Psoas muscle (tissue), 8 donors: ENCODE measurements around the gene TBC1D14. TPM values are rescaled to one million over a fixed set of nuclear protein-coding genes. Genes with fewer than 3 reads are reported as not detected.

Experiments
- ATAC-seq, 4 donors: fragments of 200-7000 bp; cut with Tn5 transposase; one replicate each; pipeline ENCODE4 v1.9.1; 2020; ENCODE audit warnings: moderate library complexity in 3 of 4, mild to moderate bottlenecking in 2 of 4
- DNase-seq, 2 donors: peaks; one replicate each; pipeline ENCODE4 v3.0.0-alpha.2; 2020
- H3K27ac ChIP-seq: fragments of 200-600 bp; one replicate; pipeline ENCODE4 v1.8.0; 2022
- H3K27me3 ChIP-seq, 3 donors: fragments of 200-600 bp in 1 of 3; one replicate each; pipeline versions ENCODE4 v1.6.1 to v1.8.0; 2013 to 2022; ENCODE audit warnings: low read length in 2 of 3, mild to moderate bottlenecking in 2 of 3, moderate library complexity in 1 of 3; ENCODE audit not compliant: insufficient read depth in 3 of 3
- H3K36me3 ChIP-seq, 2 donors: fragments of 200-600 bp in 1 of 2; one replicate each; pipeline versions ENCODE4 v1.6.1 to v1.8.0; 2013 to 2022; ENCODE audit warnings: low read depth in 1 of 2, mild to moderate bottlenecking in 1 of 2, moderate library complexity in 1 of 2; ENCODE audit not compliant: insufficient read depth in 1 of 2
- H3K4me1 ChIP-seq: fragments of 200-600 bp; one replicate; pipeline ENCODE4 v1.8.0; 2022
- H3K4me3 ChIP-seq: fragments of 200-600 bp; one replicate; pipeline ENCODE4 v1.8.0; 2022; ENCODE audit warnings: mild to moderate bottlenecking
- H3K9me3 ChIP-seq: fragments of 200-600 bp; one replicate; pipeline ENCODE4 v1.8.0; 2022
- CTCF ChIP-seq: fragments of 200-600 bp; IDR thresholded peaks from one replicate; pipeline ENCODE4 v1.8.0; 2022; ENCODE audit warnings: antibody characterized with exemption
- whole genome bisulfite sequencing, 3 donors: extraction: QIAGEN DNeasy Blood & Tissue Kit; methylation state at CpG; one replicate each; pipeline versions ENCODE4 v1.1.6 to v1.1.7; 2013; 5-methylcytosine and 5-hydroxymethylcytosine counted together
- intact Hi-C, 2 donors: fragments of 100-400 bp; cut with DNase I; formaldehyde crosslinking; loops; one replicate each; pipeline versions ENCODE4 v1.11.0 to v1.14.2; 2022
- polyA plus RNA-seq, 3 donors: library from polyadenylated mRNA; stranded (reverse); fragments of 200-250 nt; gene quantifications; one replicate each; pipeline ENCODE4 v1.2.3, GENCODE V29; 2013
- total RNA-seq, 4 donors: library from RNA; stranded (reverse); fragmentation: NEBNext Ultra II Directional in 2 of 4; extraction: Animal tissue kit (Norgen Biotek cat#: 25700) in 2 of 4; gene quantifications; one replicate each; pipeline versions ENCODE4 v1.2.1 to v1.2.4, GENCODE V29; 2021 to 2023
- donor health status: healthy with polysubstance abuse.
- donor health status: DM: no; HTN: no; CAD: no; lungs with moderate emphysema.
- donor health status: Bipolar disorder and iron deficiency.
- donor health status: healthy.
- donor health status: DM: yes; HTN: yes; CAD: no.
- donor health status: DM: no; HTN: no; CAD: no.
- donor health status: DM: no; HTN: no; CAD: no.
- donor health status: DM: yes; HTN: yes; CAD: no.

The TBC1D14 gene
- total and polyA plus RNA-seq, 7 donors = 14.7 to 45.5 (median 33.1) TPM

GRCh38 chr4:6939761-6940743 is 30.4 kb downstream of the TBC1D14 start:
- 87 to 92% (median 90%) methylated on average over 24 of the region's 24 CpGs for WGBS, 3 donors
- Histone ChIP-seq H3K27ac (no peak overlapping the region), H3K9me3 (no peaks in the 10 kb centered on the region), H3K4me3 (no peak overlapping the region), H3K4me1 (peaks cover 19% of the 10 kb centered on the region), H3K36me3 (no peaks in the 10 kb centered on the region), H3K27me3 (no peaks in the 10 kb centered on the region)
- DNase-seq (peak in 1 of 2 donors; percentile 47), ATAC-seq (no peak)
- intact Hi-C loops = no loop called here
- no peak for TF ChIP-seq CTCF

- no peak for ATAC-seq
- intact Hi-C loops = no loop called here
- Histone ChIP-seq H3K27me3 (no peaks in the 10 kb centered on the region), H3K9me3 (no peaks in the 10 kb centered on the region), H3K4me1 (peaks cover 21% of the 10 kb centered on the region), H3K4me3 (no peak overlapping the region), H3K27ac (no peak overlapping the region), H3K36me3 (no peaks in the 10 kb centered on the region)
- DNase-seq = peak in 1 of 2 donors; percentile 30
- TF ChIP-seq CTCF = no peak
- 94 to 96% (median 95%) methylated on average over 11 of the region's 11 CpGs for WGBS, 3 donors
Measured at GRCh38 chr4:6940744-6941137, 31.1 kb downstream of the TBC1D14 start.

- intact Hi-C loops = no loop called here
- H3K36me3 ChIP-seq = no peaks in the 10 kb centered on the region
- DNase-seq (no peak), ATAC-seq (no peak)
- peaks cover 21% of the 10 kb centered on the region for H3K4me1 ChIP-seq
- no peak for TF ChIP-seq CTCF
- no peak overlapping the region for H3K4me3 ChIP-seq
- H3K27ac ChIP-seq = no peak overlapping the region
- H3K27me3 ChIP-seq = no peaks in the 10 kb centered on the region
- WGBS, 3 donors = 60 to 77% (median 66%) methylated on average over 4 of the region's 4 CpGs
- no peaks in the 10 kb centered on the region for H3K9me3 ChIP-seq
Measured at GRCh38 chr4:6941796-6942195, 32.2 kb downstream of the TBC1D14 start.

- H3K27ac ChIP-seq = peak overlapping the region; percentile 21
Measured at GRCh38 chr4:6942238-6942800, 32.7 kb downstream of the TBC1D14 start.

More at GRCh38 chr4:6942238-6942800, 32.7 kb downstream of the TBC1D14 start:
- Histone ChIP-seq H3K9me3 (no peaks in the 10 kb centered on the region), H3K4me1 (peaks cover 21% of the 10 kb centered on the region), H3K36me3 (no peaks in the 10 kb centered on the region), H3K4me3 (no peak overlapping the region), H3K27me3 (no peaks in the 10 kb centered on the region)
- DNase-seq = peak in 1 of 2 donors; percentile 48
- no peak for TF ChIP-seq CTCF
- 71 to 78% (median 72%) methylated on average over 7 of the region's 7 CpGs for WGBS, 3 donors
- peak; percentile 22 to 40 (median 31) for ATAC-seq
- intact Hi-C loops = no loop called here
